Measurements from ENCODE around the gene ATXN3L. TPM values are rescaled to one million over a fixed set of nuclear protein-coding genes. Genes with fewer than 3 reads are reported as not detected.

Gene ATXN3L
- polyA plus RNA-seq (2012; ENCODE audit: insufficient read depth, insufficient read length, low read depth): not detected

DNA sequence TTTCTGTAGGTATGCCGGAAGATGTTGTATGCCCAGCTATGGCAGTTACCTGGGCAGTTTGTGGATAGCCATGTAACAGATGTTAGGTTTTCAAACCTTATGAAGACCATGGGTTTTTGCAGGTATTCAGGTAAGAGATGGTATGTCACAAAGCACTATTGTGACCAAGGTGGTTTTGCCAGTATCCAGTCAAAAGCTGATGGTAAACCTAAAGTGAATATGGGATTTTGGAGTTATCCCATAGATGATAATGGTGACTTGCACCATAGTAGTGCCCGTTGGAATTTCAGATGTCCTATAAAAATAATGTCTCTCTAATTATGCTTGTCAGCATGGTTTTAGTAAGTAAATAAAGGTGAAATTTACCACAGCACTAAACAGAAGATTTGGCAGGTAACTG is at the start of gene ATXN3L:
Gene ATXN3L, minus strand, starts transcription at position 101 of the 400 bp plus-strand sequence. CDS start 119 bp downstream, outside the sequence.
- Histone ChIP-seq H3K4me1 (no peaks in the 10 kb centered on the region), H3K9me3 (no peaks in the 10 kb centered on the region), H3K27me3 (no peaks in the 10 kb centered on the region), H3K4me3 (ENCODE audit: low read depth, low read length) (no peak within 1 kb of the TSS), H3K36me3 (no peaks in the 10 kb centered on the region)
- DNase-seq: no peak
- TF ChIP-seq, protein P1, sequence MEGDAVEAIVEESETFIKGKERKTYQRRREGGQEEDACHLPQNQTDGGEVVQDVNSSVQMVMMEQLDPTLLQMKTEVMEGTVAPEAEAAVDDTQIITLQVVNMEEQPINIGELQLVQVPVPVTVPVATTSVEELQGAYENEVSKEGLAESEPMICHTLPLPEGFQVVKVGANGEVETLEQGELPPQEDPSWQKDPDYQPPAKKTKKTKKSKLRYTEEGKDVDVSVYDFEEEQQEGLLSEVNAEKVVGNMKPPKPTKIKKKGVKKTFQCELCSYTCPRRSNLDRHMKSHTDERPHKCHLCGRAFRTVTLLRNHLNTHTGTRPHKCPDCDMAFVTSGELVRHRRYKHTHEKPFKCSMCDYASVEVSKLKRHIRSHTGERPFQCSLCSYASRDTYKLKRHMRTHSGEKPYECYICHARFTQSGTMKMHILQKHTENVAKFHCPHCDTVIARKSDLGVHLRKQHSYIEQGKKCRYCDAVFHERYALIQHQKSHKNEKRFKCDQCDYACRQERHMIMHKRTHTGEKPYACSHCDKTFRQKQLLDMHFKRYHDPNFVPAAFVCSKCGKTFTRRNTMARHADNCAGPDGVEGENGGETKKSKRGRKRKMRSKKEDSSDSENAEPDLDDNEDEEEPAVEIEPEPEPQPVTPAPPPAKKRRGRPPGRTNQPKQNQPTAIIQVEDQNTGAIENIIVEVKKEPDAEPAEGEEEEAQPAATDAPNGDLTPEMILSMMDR (IDR thresholded peaks at IDR 0.05; ENCODE audit: low read depth, low read length): no peak

GRCh38 chrX:13369256-13370030 is 49.6 kb upstream of the ATXN3L start:
- Histone ChIP-seq H3K9me3 (no peaks in the 10 kb centered on the region), H3K4me1 (no peaks in the 10 kb centered on the region), H3K4me3 (ENCODE audit: low read depth, low read length) (no peak overlapping the region), H3K27me3 (no peaks in the 10 kb centered on the region), H3K36me3 (no peaks in the 10 kb centered on the region)
- TF ChIP-seq, protein P1 (IDR thresholded peaks at IDR 0.05; ENCODE audit: low read depth, low read length): no peak
- no peak for DNase-seq

- Histone ChIP-seq H3K27me3 (no peaks in the 10 kb centered on the region), H3K4me1 (no peaks in the 10 kb centered on the region), H3K9me3 (no peaks in the 10 kb centered on the region), H3K4me3 (ENCODE audit: low read depth, low read length) (no peak overlapping the region), H3K36me3 (no peaks in the 10 kb centered on the region)
- DNase-seq: no peak
- TF ChIP-seq, protein P1 (IDR thresholded peaks at IDR 0.05; ENCODE audit: low read depth, low read length): no peak
These were observed 48.1 kb upstream of the ATXN3L start for GRCh38 chrX:13367950-13368349.

DNA sequence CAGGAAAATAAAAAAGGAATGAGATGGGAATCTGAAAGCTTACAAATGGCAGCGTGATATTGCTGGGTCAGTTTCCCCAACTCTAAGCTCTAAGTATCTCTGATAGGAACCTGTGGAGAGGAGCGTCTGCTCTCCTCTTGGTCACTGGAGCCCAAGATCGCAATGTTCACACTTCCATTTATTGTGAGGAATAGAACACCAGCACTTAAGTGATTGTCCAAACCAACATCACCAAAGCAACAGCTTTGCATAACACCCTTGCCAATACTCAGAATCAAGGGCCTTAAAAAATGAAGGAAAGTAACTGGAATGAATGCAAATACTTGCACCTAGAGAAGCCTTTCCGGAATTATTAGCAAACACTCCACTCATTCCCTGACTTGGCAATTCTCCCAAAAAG is 46.8 kb upstream of the ATXN3L start:
- Histone ChIP-seq H3K36me3 (no peaks in the 10 kb centered on the region), H3K4me3 (ENCODE audit: low read depth, low read length) (no peak overlapping the region), H3K4me1 (no peaks in the 10 kb centered on the region), H3K27me3 (no peaks in the 10 kb centered on the region), H3K9me3 (no peaks in the 10 kb centered on the region)
- TF ChIP-seq, protein P1 (IDR thresholded peaks at IDR 0.05; ENCODE audit: low read depth, low read length): no peak
- DNase-seq: no peak

- H3K27me3 ChIP-seq: no peaks in the 10 kb centered on the region
- H3K4me3 ChIP-seq (ENCODE audit: low read depth, low read length): no peak overlapping the region
- H3K4me1 ChIP-seq: no peaks in the 10 kb centered on the region
- H3K36me3 ChIP-seq: no peaks in the 10 kb centered on the region
- TF ChIP-seq, protein P1 (IDR thresholded peaks at IDR 0.05; ENCODE audit: low read depth, low read length): no peak
- H3K9me3 ChIP-seq: no peaks in the 10 kb centered on the region
- no peak for DNase-seq
These were observed 45.3 kb upstream of the ATXN3L start for GRCh38 chrX:13365161-13365560.

DNA sequence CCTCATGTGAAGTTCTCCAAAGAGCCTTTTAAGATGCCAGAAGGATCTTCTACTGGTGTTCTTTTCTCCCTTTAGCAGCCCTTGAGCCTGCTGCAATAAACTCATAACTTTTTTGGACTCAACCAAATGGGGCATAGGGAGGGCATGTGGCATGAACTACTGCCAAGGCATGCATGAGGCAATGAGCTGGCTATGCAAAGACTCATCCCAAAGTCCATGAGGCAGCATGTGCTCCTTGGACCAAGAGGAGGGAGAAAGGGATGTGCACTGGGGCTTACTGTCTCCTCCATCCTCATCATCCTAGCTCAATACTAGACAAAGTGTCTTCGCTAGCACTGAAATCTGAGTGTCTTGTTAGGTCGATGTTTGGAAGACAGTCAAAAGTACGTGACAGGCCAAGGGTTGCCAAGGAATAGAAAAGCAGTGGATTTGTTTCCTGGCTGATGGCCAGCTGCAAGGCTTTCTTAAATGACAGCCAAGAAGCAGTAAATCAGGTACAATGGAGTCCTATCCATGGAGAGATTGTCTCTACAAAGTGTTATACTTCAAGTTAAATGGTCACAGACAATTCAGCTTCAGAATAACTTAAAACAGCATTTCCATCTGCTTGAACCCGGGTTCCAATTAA is 44.5 kb upstream of the ATXN3L start:
- H3K9me3 ChIP-seq: no peaks in the 10 kb centered on the region
- TF ChIP-seq, protein P1 (IDR thresholded peaks at IDR 0.05; ENCODE audit: low read depth, low read length): no peak
- no peaks in the 10 kb centered on the region for H3K36me3 ChIP-seq
- H3K4me3 ChIP-seq (ENCODE audit: low read depth, low read length): no peak overlapping the region
- no peaks in the 10 kb centered on the region for H3K4me1 ChIP-seq
- DNase-seq: no peak
- no peaks in the 10 kb centered on the region for H3K27me3 ChIP-seq
